Measurements from ENCODE around the gene TMPRSS11D.

The TMPRSS11D gene

DNA sequence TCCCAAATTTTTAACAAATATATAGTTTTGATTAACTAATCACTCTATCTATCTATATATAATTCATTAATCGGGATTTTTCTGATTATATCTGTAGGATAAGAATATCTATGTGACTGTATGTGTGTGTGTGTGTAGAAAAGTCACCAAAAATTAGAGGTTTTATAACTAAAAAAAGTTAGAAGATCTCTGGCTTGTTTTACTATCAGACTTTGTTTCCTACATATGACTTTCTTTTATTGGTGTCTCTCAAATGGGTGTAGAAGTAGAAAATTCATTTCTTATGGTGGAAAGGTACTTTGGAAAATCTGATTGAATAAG lies 26.7 kb upstream of the TMPRSS11D start:
- Histone ChIP-seq H3K27me3 (ENCODE audit: control insufficient read depth, insufficient read depth, low read length) (no peaks in the 10 kb centered on the region), H3K4me3 (ENCODE audit: low read length) (no peak overlapping the region), H3K36me3 (ENCODE audit: control insufficient read depth, insufficient read depth, low read length) (no peaks in the 10 kb centered on the region), H3K4me1 (ENCODE audit: control insufficient read depth, insufficient read depth, low read length) (no peaks in the 10 kb centered on the region), H3K9ac (ENCODE audit: low read length) (no peak overlapping the region), H3K27ac (ENCODE audit: low read depth, low read length) (no peak overlapping the region)

DNA sequence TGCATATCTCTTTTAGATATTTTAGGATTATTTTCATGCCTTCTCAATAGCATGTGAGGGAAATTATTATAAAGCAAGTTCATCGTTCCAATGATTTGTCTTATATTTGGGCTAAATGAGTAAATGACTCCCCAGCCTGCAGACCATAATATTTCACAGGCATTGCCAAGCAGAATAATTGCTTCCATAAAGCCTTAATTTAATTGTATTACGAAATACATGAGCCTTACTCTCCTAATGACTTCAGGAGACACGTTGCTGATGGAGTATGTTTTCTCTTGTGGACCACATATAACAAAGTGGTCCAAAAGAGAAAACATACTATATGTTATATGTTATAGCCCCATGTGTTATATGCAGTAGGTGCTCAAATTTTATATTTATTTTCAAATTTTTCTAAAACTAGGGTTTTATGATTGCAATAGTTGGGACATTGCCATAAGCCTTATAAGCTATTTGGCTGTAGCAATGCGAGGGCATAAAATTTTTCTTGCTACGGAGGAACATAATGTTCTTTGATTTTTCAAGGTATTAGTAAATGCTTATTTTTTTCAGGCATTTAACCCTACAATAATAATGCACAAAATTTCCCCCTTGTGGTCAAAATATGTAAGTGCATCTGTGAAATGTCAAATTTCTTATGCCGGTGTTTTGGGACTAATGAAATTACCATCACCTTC lies 26.2 kb upstream of the TMPRSS11D start:
- H3K27ac ChIP-seq (ENCODE audit: low read depth, low read length) = no peak overlapping the region
- H3K36me3 ChIP-seq (ENCODE audit: control insufficient read depth, insufficient read depth, low read length) = no peaks in the 10 kb centered on the region
- no peaks in the 10 kb centered on the region for H3K27me3 ChIP-seq (ENCODE audit: control insufficient read depth, insufficient read depth, low read length)
- H3K4me3 ChIP-seq (ENCODE audit: low read length) = no peak overlapping the region
- no peak overlapping the region for H3K9ac ChIP-seq (ENCODE audit: low read length)
- no peaks in the 10 kb centered on the region for H3K4me1 ChIP-seq (ENCODE audit: control insufficient read depth, insufficient read depth, low read length)

DNA sequence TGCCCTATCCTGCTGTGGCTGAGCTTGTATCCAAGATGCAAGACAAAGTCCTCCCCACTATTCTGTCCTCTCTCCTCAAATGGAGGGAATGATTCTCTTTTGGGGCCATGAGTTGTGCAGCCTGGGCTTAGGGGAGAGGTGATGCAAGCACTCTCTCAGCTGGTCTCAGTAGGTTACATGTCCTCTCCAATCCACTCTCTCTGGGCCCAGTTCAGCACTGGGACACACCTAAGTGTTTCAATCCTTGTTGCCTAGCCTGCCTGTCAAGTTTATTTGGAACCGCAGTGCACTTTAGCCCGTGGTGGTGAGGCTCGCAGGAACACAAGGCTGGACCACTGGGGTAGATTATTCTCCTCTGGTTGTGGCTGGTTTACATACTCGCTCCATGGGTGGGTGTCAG lies 23.8 kb upstream of the TMPRSS11D start:
- Histone ChIP-seq H3K4me1 (ENCODE audit: control insufficient read depth, insufficient read depth, low read length) (no peaks in the 10 kb centered on the region), H3K27ac (ENCODE audit: low read depth, low read length) (no peak overlapping the region), H3K27me3 (ENCODE audit: control insufficient read depth, insufficient read depth, low read length) (no peaks in the 10 kb centered on the region), H3K9ac (ENCODE audit: low read length) (no peak overlapping the region), H3K36me3 (ENCODE audit: control insufficient read depth, insufficient read depth, low read length) (no peaks in the 10 kb centered on the region), H3K4me3 (ENCODE audit: low read length) (no peak overlapping the region)

DNA sequence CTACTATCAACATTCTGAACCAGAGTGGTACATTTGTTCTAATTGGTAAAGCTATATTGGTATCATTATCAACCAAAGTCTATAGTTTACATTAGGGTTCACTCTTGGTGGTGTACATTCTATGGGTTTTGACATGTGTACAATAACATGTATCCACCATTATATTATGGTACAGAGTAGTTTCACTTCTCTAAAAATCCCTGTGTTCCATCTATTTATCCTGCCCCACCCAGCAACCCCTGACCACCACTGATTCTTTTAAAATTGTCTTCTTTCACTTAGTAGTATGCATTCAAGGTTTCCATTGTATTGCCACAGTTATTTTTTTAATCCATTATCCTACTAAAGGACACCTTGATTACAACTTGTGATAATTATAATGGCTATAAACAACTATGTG lies 15.3 kb upstream of the TMPRSS11D start:
- Histone ChIP-seq H3K36me3 (ENCODE audit: control insufficient read depth, insufficient read depth, low read length) (no peaks in the 10 kb centered on the region), H3K4me3 (ENCODE audit: low read length) (no peak overlapping the region), H3K9ac (ENCODE audit: low read length) (no peak overlapping the region), H3K4me1 (ENCODE audit: control insufficient read depth, insufficient read depth, low read length) (no peaks in the 10 kb centered on the region), H3K27me3 (ENCODE audit: control insufficient read depth, insufficient read depth, low read length) (no peaks in the 10 kb centered on the region), H3K27ac (ENCODE audit: low read depth, low read length) (no peak overlapping the region)

DNA sequence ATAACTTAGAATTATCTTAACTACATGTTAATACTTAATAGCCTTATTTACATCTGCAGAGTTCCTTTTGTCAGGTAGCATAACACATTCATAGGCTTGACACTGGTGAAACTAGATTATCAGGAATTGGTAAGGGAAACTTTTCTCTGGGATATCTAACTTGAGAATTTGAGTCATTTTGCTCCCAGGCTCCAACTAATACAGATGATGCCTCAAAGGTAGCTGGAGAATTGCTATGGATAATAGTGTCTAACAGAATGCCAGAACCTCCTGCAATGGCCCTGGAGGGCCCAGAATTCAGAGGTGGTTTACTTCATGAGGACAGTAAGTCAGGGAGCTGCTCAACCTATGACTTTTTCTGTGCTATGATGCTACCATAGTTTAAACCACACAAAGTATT lies 13.9 kb upstream of the TMPRSS11D start:
- Histone ChIP-seq H3K27me3 (ENCODE audit: control insufficient read depth, insufficient read depth, low read length) (no peaks in the 10 kb centered on the region), H3K9ac (ENCODE audit: low read length) (no peak overlapping the region), H3K27ac (ENCODE audit: low read depth, low read length) (no peak overlapping the region), H3K4me1 (ENCODE audit: control insufficient read depth, insufficient read depth, low read length) (no peaks in the 10 kb centered on the region), H3K4me3 (ENCODE audit: low read length) (no peak overlapping the region), H3K36me3 (ENCODE audit: control insufficient read depth, insufficient read depth, low read length) (no peaks in the 10 kb centered on the region)

DNA sequence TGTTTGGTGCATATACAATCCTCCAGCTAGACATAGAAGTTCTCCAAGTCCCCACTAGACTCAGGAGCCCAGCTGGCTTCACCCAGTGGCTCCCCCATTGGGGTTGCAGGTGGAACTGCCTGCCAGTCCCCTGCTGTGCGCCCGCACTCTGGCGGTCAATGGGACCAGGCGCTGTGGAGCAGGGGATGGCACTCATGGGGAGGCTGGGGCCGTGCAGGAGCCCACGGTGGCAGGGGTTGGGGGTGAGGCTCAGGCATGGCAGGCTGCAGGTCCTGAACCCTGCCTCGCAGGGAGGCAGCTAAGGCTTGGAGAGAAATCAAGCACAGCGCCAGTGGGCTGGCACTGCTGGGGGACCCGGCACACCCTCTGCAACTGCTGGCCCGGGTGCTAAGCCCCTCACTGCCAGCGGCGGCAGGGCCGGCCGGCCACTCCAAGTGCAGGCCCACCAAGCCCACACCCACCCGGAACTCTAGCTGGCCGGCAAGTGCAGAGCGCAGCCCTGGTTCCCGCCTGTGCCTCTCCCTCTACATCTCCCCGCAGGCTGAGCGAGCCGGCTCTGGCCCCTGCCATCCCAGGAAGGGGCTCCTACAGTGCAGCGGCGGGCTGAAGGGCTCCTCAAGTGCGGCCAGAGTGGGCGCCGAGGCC lies 12.7 kb upstream of the TMPRSS11D start:
- no peaks in the 10 kb centered on the region for H3K4me1 ChIP-seq (ENCODE audit: control insufficient read depth, insufficient read depth, low read length)
- H3K4me3 ChIP-seq (ENCODE audit: low read length) = no peak overlapping the region
- no peak overlapping the region for H3K27ac ChIP-seq (ENCODE audit: low read depth, low read length)
- no peaks in the 10 kb centered on the region for H3K27me3 ChIP-seq (ENCODE audit: control insufficient read depth, insufficient read depth, low read length)
- no peaks in the 10 kb centered on the region for H3K36me3 ChIP-seq (ENCODE audit: control insufficient read depth, insufficient read depth, low read length)
- H3K9ac ChIP-seq (ENCODE audit: low read length) = no peak overlapping the region

DNA sequence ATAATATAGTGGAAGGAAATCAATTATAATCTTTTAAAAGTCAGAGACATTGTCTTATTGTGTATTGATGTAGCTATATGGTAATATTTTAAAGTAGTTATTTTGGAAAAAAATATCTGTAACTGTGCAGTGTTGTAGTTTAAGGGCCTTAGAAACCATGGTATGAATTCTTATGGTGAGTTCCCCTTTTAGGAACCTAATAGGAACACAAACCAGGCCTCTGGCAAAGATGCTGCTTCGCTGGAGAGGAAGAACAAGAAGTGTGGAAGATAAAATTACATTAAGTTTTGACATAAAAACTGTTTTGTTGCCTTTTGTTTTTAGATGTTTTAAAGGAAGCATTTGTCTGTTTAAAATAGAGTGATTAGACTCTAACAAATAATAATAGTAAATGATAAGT lies 10.9 kb upstream of the TMPRSS11D start:
- Histone ChIP-seq H3K36me3 (ENCODE audit: control insufficient read depth, insufficient read depth, low read length) (no peaks in the 10 kb centered on the region), H3K27ac (ENCODE audit: low read depth, low read length) (no peak overlapping the region), H3K9ac (ENCODE audit: low read length) (no peak overlapping the region), H3K4me3 (ENCODE audit: low read length) (no peak overlapping the region), H3K4me1 (ENCODE audit: control insufficient read depth, insufficient read depth, low read length) (no peaks in the 10 kb centered on the region), H3K27me3 (ENCODE audit: control insufficient read depth, insufficient read depth, low read length) (no peaks in the 10 kb centered on the region)

DNA sequence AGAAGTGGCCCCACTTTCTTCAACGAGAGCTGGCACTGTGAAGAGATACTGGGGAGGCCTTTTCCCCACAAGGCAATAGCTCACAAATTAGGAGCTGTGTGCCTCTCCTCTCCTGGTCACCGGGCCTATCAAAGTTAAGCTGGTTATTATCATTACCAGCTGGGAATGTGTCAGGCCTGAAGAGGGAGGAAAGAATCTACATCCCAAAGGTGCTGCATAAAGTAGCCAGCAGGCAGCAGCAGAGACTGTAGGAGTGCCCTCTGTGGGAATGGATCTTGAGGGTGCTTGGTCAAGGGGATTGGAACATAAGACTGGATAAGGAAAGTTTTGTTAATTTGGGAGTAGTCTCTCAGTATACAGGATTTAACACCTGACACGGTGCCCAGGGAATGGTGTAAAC lies 9.1 kb upstream of the TMPRSS11D start:
- H3K4me1 ChIP-seq (ENCODE audit: control insufficient read depth, insufficient read depth, low read length) = no peaks in the 10 kb centered on the region
- H3K36me3 ChIP-seq (ENCODE audit: control insufficient read depth, insufficient read depth, low read length) = no peaks in the 10 kb centered on the region
- no peak overlapping the region for H3K27ac ChIP-seq (ENCODE audit: low read depth, low read length)
- H3K4me3 ChIP-seq (ENCODE audit: low read length) = no peak overlapping the region
- no peak overlapping the region for H3K9ac ChIP-seq (ENCODE audit: low read length)
- H3K27me3 ChIP-seq (ENCODE audit: control insufficient read depth, insufficient read depth, low read length) = no peaks in the 10 kb centered on the region

DNA sequence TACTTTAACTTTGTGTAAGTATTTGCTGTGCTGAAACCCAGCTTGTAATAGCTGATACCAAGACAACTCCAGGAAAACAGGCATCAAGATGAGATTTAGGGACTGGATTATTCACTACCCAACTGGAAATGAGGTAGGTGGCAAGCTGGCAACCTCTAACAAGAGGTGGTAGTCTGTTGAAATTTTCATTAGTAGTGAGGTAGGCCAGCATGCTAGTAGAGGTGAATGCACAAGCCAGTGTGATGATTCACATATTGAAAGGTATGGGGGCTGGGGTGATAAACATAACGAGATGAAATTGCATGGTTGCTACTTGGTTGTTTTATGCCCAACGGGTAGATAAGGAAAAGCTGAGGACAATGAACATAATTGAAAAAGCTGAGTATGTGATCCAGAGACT lies 8.5 kb upstream of the TMPRSS11D start:
- no peaks in the 10 kb centered on the region for H3K36me3 ChIP-seq (ENCODE audit: control insufficient read depth, insufficient read depth, low read length)
- H3K4me3 ChIP-seq (ENCODE audit: low read length) = no peak overlapping the region
- H3K27ac ChIP-seq (ENCODE audit: low read depth, low read length) = no peak overlapping the region
- H3K9ac ChIP-seq (ENCODE audit: low read length) = no peak overlapping the region
- no peaks in the 10 kb centered on the region for H3K27me3 ChIP-seq (ENCODE audit: control insufficient read depth, insufficient read depth, low read length)
- no peaks in the 10 kb centered on the region for H3K4me1 ChIP-seq (ENCODE audit: control insufficient read depth, insufficient read depth, low read length)

DNA sequence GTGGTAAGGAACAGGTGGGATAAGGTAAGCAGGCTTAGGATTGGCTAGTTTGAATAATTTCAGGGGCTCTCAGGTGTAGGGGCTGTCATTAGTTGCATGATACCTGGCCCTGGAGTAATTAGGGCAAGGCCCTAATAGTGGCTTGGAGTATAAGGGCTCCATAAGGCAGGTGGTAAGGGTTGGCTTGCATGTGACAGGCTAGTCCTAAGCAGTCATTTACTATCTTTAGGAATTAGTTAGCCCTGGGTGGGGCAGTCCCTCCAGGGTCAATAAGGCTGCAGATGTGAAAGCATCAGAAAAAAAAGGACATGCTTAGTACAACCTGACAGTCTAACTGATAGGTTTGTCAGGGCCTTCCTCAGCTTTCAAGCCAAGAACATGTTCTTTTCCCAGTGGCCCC lies 7.8 kb upstream of the TMPRSS11D start:
- Histone ChIP-seq H3K36me3 (ENCODE audit: control insufficient read depth, insufficient read depth, low read length) (no peaks in the 10 kb centered on the region), H3K4me1 (ENCODE audit: control insufficient read depth, insufficient read depth, low read length) (no peaks in the 10 kb centered on the region), H3K4me3 (ENCODE audit: low read length) (no peak overlapping the region), H3K9ac (ENCODE audit: low read length) (no peak overlapping the region), H3K27ac (ENCODE audit: low read depth, low read length) (no peak overlapping the region), H3K27me3 (ENCODE audit: control insufficient read depth, insufficient read depth, low read length) (no peaks in the 10 kb centered on the region)

DNA sequence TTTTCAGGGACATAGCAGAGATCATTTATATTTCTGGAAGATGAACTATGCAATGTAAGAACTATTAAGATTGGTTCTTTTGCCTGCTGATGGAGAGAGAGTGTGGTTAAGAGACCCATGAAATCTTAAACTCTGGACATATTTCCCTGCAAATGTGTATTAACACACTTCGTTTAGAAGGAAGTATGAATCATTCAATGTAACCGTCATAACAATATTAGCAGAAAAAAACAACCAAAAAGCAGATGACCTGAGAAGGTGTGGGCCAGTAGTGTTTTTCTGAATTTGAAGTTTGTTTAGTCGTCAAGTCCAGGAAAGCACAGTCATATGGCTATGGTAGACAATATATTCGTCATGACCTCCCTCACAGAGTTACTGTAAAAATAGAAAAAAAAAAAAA lies 2.5 kb upstream of the TMPRSS11D start:
- H3K27ac ChIP-seq (ENCODE audit: low read depth, low read length) = no peak overlapping the region
- H3K4me1 ChIP-seq (ENCODE audit: control insufficient read depth, insufficient read depth, low read length) = no peaks in the 10 kb centered on the region
- H3K4me3 ChIP-seq (ENCODE audit: low read length) = no peak overlapping the region
- no peaks in the 10 kb centered on the region for H3K27me3 ChIP-seq (ENCODE audit: control insufficient read depth, insufficient read depth, low read length)
- no peaks in the 10 kb centered on the region for H3K36me3 ChIP-seq (ENCODE audit: control insufficient read depth, insufficient read depth, low read length)
- H3K9ac ChIP-seq (ENCODE audit: low read length) = no peak overlapping the region

DNA sequence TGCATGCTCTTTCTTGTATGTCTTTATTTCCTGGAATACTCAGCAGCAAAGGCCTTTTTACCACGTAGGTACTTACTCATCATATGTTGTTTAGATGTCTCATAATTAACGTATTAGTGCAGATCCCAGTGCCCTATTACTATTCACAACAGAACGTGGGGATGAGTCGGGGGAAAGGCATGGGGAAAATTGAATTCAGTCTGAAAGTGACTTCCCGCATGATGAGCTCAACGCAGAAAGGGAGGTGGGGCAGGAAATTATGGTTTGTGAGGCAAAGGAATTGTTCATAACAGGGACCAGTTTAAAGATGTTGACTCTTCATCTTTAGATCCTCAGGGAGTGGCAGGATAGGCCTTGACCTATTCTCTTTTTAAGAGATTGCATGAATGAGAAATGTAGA lies 2.0 kb upstream of the TMPRSS11D start:
- Histone ChIP-seq H3K4me3 (ENCODE audit: low read length) (no peak overlapping the region), H3K9ac (ENCODE audit: low read length) (no peak overlapping the region), H3K27ac (ENCODE audit: low read depth, low read length) (no peak overlapping the region), H3K27me3 (ENCODE audit: control insufficient read depth, insufficient read depth, low read length) (no peaks in the 10 kb centered on the region), H3K4me1 (ENCODE audit: control insufficient read depth, insufficient read depth, low read length) (no peaks in the 10 kb centered on the region), H3K36me3 (ENCODE audit: control insufficient read depth, insufficient read depth, low read length) (no peaks in the 10 kb centered on the region)

- Histone ChIP-seq H3K27me3 (ENCODE audit: control insufficient read depth, insufficient read depth, low read length) (no peaks in the 10 kb centered on the region), H3K36me3 (ENCODE audit: control insufficient read depth, insufficient read depth, low read length) (no peaks in the 10 kb centered on the region), H3K4me1 (ENCODE audit: control insufficient read depth, insufficient read depth, low read length) (no peaks in the 10 kb centered on the region), H3K27ac (ENCODE audit: low read depth, low read length) (no peak overlapping the region), H3K9ac (ENCODE audit: low read length) (no peak overlapping the region), H3K4me3 (ENCODE audit: low read length) (no peak overlapping the region)
Measured at GRCh38 chr4:67884701-67885100, 899 bp upstream of the TMPRSS11D start.
